GM18951 (cell line): ENCODE measurements around the gene SLCO3A1.
"Not testable (repeated sequence)": the region's sequence is repeated elsewhere in the genome, so short reads cannot be mapped to it uniquely, and the experiment has no call there.

ENCODE experiments used
- POLR2A ChIP-seq: IDR thresholded peaks from 4 replicates; pipeline ENCODE4 v1.6.1; 2011; ENCODE audit warnings: mild to moderate bottlenecking; ENCODE audit not compliant: insufficient read length, insufficient read depth; ENCODE audit errors: extremely low read depth
- in situ Hi-C: fragments of 300-500 bp; cut with MboI; formaldehyde crosslinking; loops from one replicate; pipeline ENCODE4 v1.12.0; 2022; ENCODE audit warnings: low sequenced_read_pairs, mixed read lengths, inconsistent platforms; ENCODE audit not compliant: unreplicated experiment

SLCO3A1 gene

GRCh38 chr15:92059036-92059970 lies 205.8 kb downstream of the SLCO3A1 start:
- in situ Hi-C loops = no loop called here
- no peak for TF ChIP-seq POLR2A

- in situ Hi-C loops = not testable (repeated sequence)
Observed at GRCh38 chr15:92059971-92060311, 206.4 kb downstream of the SLCO3A1 start.

- no peak for TF ChIP-seq POLR2A
- in situ Hi-C loops = no loop called here
Observed at GRCh38 chr15:92061511-92062195, 208.1 kb downstream of the SLCO3A1 start.

GRCh38 chr15:92062505-92062904 lies 209.0 kb downstream of the SLCO3A1 start:
- in situ Hi-C loops = no loop called here
- TF ChIP-seq POLR2A = no peak

GRCh38 chr15:92068121-92068520 lies 214.6 kb downstream of the SLCO3A1 start:
- in situ Hi-C loops = no loop called here

GRCh38 chr15:92069308-92070250 lies 216.1 kb downstream of the SLCO3A1 start:
- in situ Hi-C loops = no loop called here

More at GRCh38 chr15:92068121-92068520, 214.6 kb downstream of the SLCO3A1 start:
- TF ChIP-seq POLR2A = no peak

GRCh38 chr15:92070251-92070650 lies 216.7 kb downstream of the SLCO3A1 start:
- in situ Hi-C loops = not testable (repeated sequence)

More at GRCh38 chr15:92069308-92070250, 216.1 kb downstream of the SLCO3A1 start:
- no peak for TF ChIP-seq POLR2A

GRCh38 chr15:92071045-92071634 lies 217.6 kb downstream of the SLCO3A1 start:
- no peak for TF ChIP-seq POLR2A

GRCh38 chr15:92073044-92073785 lies 219.7 kb downstream of the SLCO3A1 start:
- in situ Hi-C loops = no loop called here
- no peak for TF ChIP-seq POLR2A

More at GRCh38 chr15:92071045-92071634, 217.6 kb downstream of the SLCO3A1 start:
- in situ Hi-C loops = no loop called here

- in situ Hi-C loops = no loop called here
- no peak for TF ChIP-seq POLR2A
Observed at GRCh38 chr15:92074101-92074500, 220.6 kb downstream of the SLCO3A1 start.

GRCh38 chr15:92074646-92075045 lies 221.1 kb downstream of the SLCO3A1 start:
- no peak for TF ChIP-seq POLR2A
- in situ Hi-C loops = no loop called here

GRCh38 chr15:92075764-92076163 lies 222.3 kb downstream of the SLCO3A1 start:
- no peak for TF ChIP-seq POLR2A
- in situ Hi-C loops = no loop called here
